Astrocyte (in vitro differentiated cells and primary cell): ENCODE results near the gene APBB2.

ENCODE experiments used
- EZH2 ChIP-seq: IDR thresholded peaks from 2 replicates; pipeline ENCODE4 v1.6.1; 2012; ENCODE audit warnings: mild to moderate bottlenecking, low read length, inconsistent platforms; ENCODE audit not compliant: insufficient read depth
- TF ChIP-seq, protein P1 (sequence below): IDR thresholded peaks from 2 replicates; pipeline ENCODE4 v1.5.1; 2011; ENCODE audit warnings: low read depth, mild to moderate bottlenecking, inconsistent platforms, low read length, moderate library complexity; ENCODE audit not compliant: insufficient read depth

DNA sequence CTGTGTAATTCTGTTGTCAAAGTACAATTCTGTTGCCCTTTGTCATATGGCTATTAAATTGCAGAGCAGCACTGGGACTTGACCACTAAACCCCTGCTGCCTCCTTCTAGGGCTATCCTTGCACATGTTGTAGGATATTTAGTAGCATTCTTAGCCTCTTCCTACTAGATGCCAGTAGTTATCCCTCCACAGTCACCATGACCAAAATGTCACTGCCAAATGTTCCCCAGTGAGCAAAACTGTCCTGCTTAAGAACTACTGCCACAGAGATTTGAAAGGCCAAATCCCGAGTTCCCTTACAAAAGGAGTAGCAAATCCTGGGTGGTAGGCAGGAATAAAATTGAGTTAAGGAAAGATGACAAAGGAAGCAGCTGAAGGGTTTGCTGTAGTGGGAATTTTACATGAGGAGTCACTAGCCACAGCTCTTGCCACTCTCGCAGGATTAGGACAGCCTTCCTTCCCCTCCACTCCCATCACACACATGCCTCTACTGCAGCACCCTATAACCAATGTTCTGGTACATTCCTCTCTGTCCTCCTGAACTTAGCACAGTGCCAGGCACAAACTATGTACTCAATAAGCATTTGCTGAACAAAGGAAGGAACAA, 8.4 kb downstream of the APBB2 start:
- TF ChIP-seq, protein P1, sequence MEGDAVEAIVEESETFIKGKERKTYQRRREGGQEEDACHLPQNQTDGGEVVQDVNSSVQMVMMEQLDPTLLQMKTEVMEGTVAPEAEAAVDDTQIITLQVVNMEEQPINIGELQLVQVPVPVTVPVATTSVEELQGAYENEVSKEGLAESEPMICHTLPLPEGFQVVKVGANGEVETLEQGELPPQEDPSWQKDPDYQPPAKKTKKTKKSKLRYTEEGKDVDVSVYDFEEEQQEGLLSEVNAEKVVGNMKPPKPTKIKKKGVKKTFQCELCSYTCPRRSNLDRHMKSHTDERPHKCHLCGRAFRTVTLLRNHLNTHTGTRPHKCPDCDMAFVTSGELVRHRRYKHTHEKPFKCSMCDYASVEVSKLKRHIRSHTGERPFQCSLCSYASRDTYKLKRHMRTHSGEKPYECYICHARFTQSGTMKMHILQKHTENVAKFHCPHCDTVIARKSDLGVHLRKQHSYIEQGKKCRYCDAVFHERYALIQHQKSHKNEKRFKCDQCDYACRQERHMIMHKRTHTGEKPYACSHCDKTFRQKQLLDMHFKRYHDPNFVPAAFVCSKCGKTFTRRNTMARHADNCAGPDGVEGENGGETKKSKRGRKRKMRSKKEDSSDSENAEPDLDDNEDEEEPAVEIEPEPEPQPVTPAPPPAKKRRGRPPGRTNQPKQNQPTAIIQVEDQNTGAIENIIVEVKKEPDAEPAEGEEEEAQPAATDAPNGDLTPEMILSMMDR = no peak
- TF ChIP-seq EZH2 = no peak
